ENCODE data around the gene PGLYRP4.
A peak's percentile ranks its signal among the peaks of the same experiment; 100 is the strongest.

Gene PGLYRP4

GRCh38 chr1:153346077-153346723 lies 2.4 kb downstream of the PGLYRP4 start:
- H3K4me3 ChIP-seq (ENCODE audit: extremely low read depth, insufficient read depth, low read length, poor library complexity, severe bottlenecking), result no peak overlapping the region
- no peak overlapping the region for H3K27ac ChIP-seq (ENCODE audit: low read depth, low read length, severe bottlenecking)
- no peaks in the 10 kb centered on the region for H3K36me3 ChIP-seq (ENCODE audit: control insufficient read depth, insufficient read depth, low read length)
- no peaks in the 10 kb centered on the region for H3K9me3 ChIP-seq (ENCODE audit: control insufficient read depth, low read length)
- peaks cover 27% of the 10 kb centered on the region for H3K4me1 ChIP-seq (ENCODE audit: control insufficient read depth, insufficient read depth, low read length, poor library complexity, severe bottlenecking)
- WGBS, 2 experiments (ENCODE audit: insufficient coverage in 2 of 2), result 95% methylated on average over 4 of the region's 6 CpGs; no CpG with 5 or more reads in 1 of the 2 experiments

GRCh38 chr1:153345187-153346076 lies 3.2 kb downstream of the PGLYRP4 start:
- WGBS, 2 experiments (ENCODE audit: insufficient coverage in 2 of 2), result 94 to 98% methylated on average over 9 to 12 of the region's 14 CpGs
- H3K4me3 ChIP-seq (ENCODE audit: extremely low read depth, insufficient read depth, low read length, poor library complexity, severe bottlenecking), result no peak overlapping the region
- H3K4me1 ChIP-seq (ENCODE audit: control insufficient read depth, insufficient read depth, low read length, poor library complexity, severe bottlenecking), result peaks cover 27% of the 10 kb centered on the region
- no peaks in the 10 kb centered on the region for H3K36me3 ChIP-seq (ENCODE audit: control insufficient read depth, insufficient read depth, low read length)
- no peak overlapping the region for H3K27ac ChIP-seq (ENCODE audit: low read depth, low read length, severe bottlenecking)
- no peaks in the 10 kb centered on the region for H3K9me3 ChIP-seq (ENCODE audit: control insufficient read depth, low read length)

- Histone ChIP-seq H3K4me1 (ENCODE audit: control insufficient read depth, insufficient read depth, low read length, poor library complexity, severe bottlenecking) (peaks cover 27% of the 10 kb centered on the region), H3K9me3 (ENCODE audit: control insufficient read depth, low read length) (no peaks in the 10 kb centered on the region), H3K4me3 (ENCODE audit: extremely low read depth, insufficient read depth, low read length, poor library complexity, severe bottlenecking) (no peak overlapping the region), H3K36me3 (ENCODE audit: control insufficient read depth, insufficient read depth, low read length) (no peaks in the 10 kb centered on the region), H3K27ac (ENCODE audit: low read depth, low read length, severe bottlenecking) (peak overlapping the region; percentile 76)
- WGBS, 2 experiments (ENCODE audit: insufficient coverage in 2 of 2), result 83 to 100% methylated on average over 1 of the region's 3 CpGs
Observed at GRCh38 chr1:153344718-153345025, 4.0 kb downstream of the PGLYRP4 start.

GRCh38 chr1:153343811-153344717 lies 4.6 kb downstream of the PGLYRP4 start:
- H3K9me3 ChIP-seq (ENCODE audit: control insufficient read depth, low read length), result no peaks in the 10 kb centered on the region
- 77 to 82% methylated on average over 4 to 6 of the region's 9 CpGs for WGBS, 2 experiments (ENCODE audit: insufficient coverage in 2 of 2)
- peaks cover 27% of the 10 kb centered on the region for H3K4me1 ChIP-seq (ENCODE audit: control insufficient read depth, insufficient read depth, low read length, poor library complexity, severe bottlenecking)
- H3K27ac ChIP-seq (ENCODE audit: low read depth, low read length, severe bottlenecking), result peak overlapping the region; percentile 76
- H3K36me3 ChIP-seq (ENCODE audit: control insufficient read depth, insufficient read depth, low read length), result no peaks in the 10 kb centered on the region
- no peak overlapping the region for H3K4me3 ChIP-seq (ENCODE audit: extremely low read depth, insufficient read depth, low read length, poor library complexity, severe bottlenecking)

- peaks cover 27% of the 10 kb centered on the region for H3K4me1 ChIP-seq (ENCODE audit: control insufficient read depth, insufficient read depth, low read length, poor library complexity, severe bottlenecking)
- no peaks in the 10 kb centered on the region for H3K9me3 ChIP-seq (ENCODE audit: control insufficient read depth, low read length)
- H3K27ac ChIP-seq (ENCODE audit: low read depth, low read length, severe bottlenecking), result peak overlapping the region; percentile 76
- 63 to 75% methylated on average over 5 of the region's 5 CpGs for WGBS, 2 experiments (ENCODE audit: insufficient coverage in 2 of 2)
- no peak overlapping the region for H3K4me3 ChIP-seq (ENCODE audit: extremely low read depth, insufficient read depth, low read length, poor library complexity, severe bottlenecking)
- no peaks in the 10 kb centered on the region for H3K36me3 ChIP-seq (ENCODE audit: control insufficient read depth, insufficient read depth, low read length)
Observed at GRCh38 chr1:153343040-153343681, 5.5 kb downstream of the PGLYRP4 start.

- peak overlapping the region; percentile 76 for H3K27ac ChIP-seq (ENCODE audit: low read depth, low read length, severe bottlenecking)
- H3K9me3 ChIP-seq (ENCODE audit: control insufficient read depth, low read length), result no peaks in the 10 kb centered on the region
- H3K4me1 ChIP-seq (ENCODE audit: control insufficient read depth, insufficient read depth, low read length, poor library complexity, severe bottlenecking), result peaks cover 27% of the 10 kb centered on the region
- no peaks in the 10 kb centered on the region for H3K36me3 ChIP-seq (ENCODE audit: control insufficient read depth, insufficient read depth, low read length)
- H3K4me3 ChIP-seq (ENCODE audit: extremely low read depth, insufficient read depth, low read length, poor library complexity, severe bottlenecking), result no peak overlapping the region
- WGBS, 2 experiments (ENCODE audit: insufficient coverage in 2 of 2), result 90 to 95% methylated on average over 1 to 3 of the region's 3 CpGs
Observed at GRCh38 chr1:153342178-153342577, 6.5 kb downstream of the PGLYRP4 start.

GRCh38 chr1:153341431-153341934 lies 7.2 kb downstream of the PGLYRP4 start:
- Histone ChIP-seq H3K27ac (ENCODE audit: low read depth, low read length, severe bottlenecking) (peak overlapping the region; percentile 76), H3K4me1 (ENCODE audit: control insufficient read depth, insufficient read depth, low read length, poor library complexity, severe bottlenecking) (peaks cover 27% of the 10 kb centered on the region), H3K9me3 (ENCODE audit: control insufficient read depth, low read length) (no peaks in the 10 kb centered on the region), H3K36me3 (ENCODE audit: control insufficient read depth, insufficient read depth, low read length) (no peaks in the 10 kb centered on the region), H3K4me3 (ENCODE audit: extremely low read depth, insufficient read depth, low read length, poor library complexity, severe bottlenecking) (no peak overlapping the region)
- WGBS, 2 experiments (ENCODE audit: insufficient coverage in 2 of 2), result 89 to 100% methylated on average over 3 of the region's 4 CpGs

GRCh38 chr1:153340356-153340755 lies 8.3 kb downstream of the PGLYRP4 start:
- 93 to 95% methylated on average over 4 to 8 of the region's 10 CpGs for WGBS, 2 experiments (ENCODE audit: insufficient coverage in 2 of 2)
- no peak overlapping the region for H3K27ac ChIP-seq (ENCODE audit: low read depth, low read length, severe bottlenecking)
- peaks cover 27% of the 10 kb centered on the region for H3K4me1 ChIP-seq (ENCODE audit: control insufficient read depth, insufficient read depth, low read length, poor library complexity, severe bottlenecking)
- no peaks in the 10 kb centered on the region for H3K36me3 ChIP-seq (ENCODE audit: control insufficient read depth, insufficient read depth, low read length)
- H3K9me3 ChIP-seq (ENCODE audit: control insufficient read depth, low read length), result no peaks in the 10 kb centered on the region
- H3K4me3 ChIP-seq (ENCODE audit: extremely low read depth, insufficient read depth, low read length, poor library complexity, severe bottlenecking), result no peak overlapping the region

GRCh38 chr1:153339802-153340201 lies 8.8 kb downstream of the PGLYRP4 start:
- WGBS, 2 experiments (ENCODE audit: insufficient coverage in 2 of 2), result 88 to 89% methylated on average over 5 of the region's 6 CpGs
- peaks cover 24% of the 10 kb centered on the region for H3K4me1 ChIP-seq (ENCODE audit: control insufficient read depth, insufficient read depth, low read length, poor library complexity, severe bottlenecking)
- H3K9me3 ChIP-seq (ENCODE audit: control insufficient read depth, low read length), result no peaks in the 10 kb centered on the region

More at GRCh38 chr1:153339802-153340201, 8.8 kb downstream of the PGLYRP4 start:
- Histone ChIP-seq H3K4me3 (ENCODE audit: extremely low read depth, insufficient read depth, low read length, poor library complexity, severe bottlenecking) (no peak overlapping the region), H3K27ac (ENCODE audit: low read depth, low read length, severe bottlenecking) (no peak overlapping the region), H3K36me3 (ENCODE audit: control insufficient read depth, insufficient read depth, low read length) (no peaks in the 10 kb centered on the region)

All from mesodermal cell (in vitro differentiated cells).